HG03342 (cell line): Measurements from ENCODE around the gene CADPS2.
"Not testable (repeated sequence)": the region's sequence is repeated elsewhere in the genome, so short reads cannot be mapped to it uniquely, and the experiment has no call there.

Experiments
- ATAC-seq: cut with Tn5 transposase; IDR thresholded peaks from one replicate; pipeline ENCODE4 v1.9.1; 2021; ENCODE audit warnings: mild to moderate bottlenecking, moderate library complexity; ENCODE audit not compliant: unreplicated experiment

Gene CADPS2

DNA sequence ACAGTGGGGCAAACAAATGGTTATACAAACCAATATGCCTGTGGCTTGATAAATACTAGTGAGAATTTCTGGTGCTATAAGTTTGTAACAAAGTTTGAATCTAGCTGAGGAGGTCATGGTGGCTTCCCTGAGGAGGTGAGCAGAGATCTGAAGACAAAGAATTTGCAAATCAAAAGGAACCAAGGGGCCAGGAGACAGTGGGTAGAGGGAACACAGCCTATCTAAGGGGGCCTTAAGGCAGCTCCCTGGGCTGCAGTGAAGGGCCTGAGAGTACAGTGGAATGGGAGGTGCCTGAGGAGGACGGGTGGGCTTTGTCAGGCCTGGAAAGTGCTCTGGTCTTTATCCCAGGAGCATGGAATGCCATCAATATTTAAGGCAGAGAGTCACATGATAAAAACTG is 209.1 kb downstream of the CADPS2 start:
- ATAC-seq = no peak

DNA sequence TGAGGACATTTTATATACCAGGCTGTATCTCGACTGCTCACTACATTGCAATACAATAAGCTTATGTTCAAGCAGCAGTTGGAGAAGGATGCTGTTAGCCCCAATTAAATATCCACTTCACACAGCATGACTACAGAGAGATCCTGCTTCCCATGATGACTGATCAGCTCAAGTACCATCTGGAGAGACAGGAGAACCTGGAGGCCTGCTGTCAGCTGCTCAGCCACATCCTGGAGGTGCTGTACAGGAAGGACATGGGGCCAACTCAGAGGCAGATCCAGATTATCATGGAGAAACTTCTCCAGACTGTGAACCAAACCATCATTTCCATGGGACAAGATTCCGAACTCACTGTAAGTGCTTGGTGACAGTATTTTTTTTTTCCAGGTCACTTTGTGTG is 209.8 kb downstream of the CADPS2 start:
- no peak for ATAC-seq

DNA sequence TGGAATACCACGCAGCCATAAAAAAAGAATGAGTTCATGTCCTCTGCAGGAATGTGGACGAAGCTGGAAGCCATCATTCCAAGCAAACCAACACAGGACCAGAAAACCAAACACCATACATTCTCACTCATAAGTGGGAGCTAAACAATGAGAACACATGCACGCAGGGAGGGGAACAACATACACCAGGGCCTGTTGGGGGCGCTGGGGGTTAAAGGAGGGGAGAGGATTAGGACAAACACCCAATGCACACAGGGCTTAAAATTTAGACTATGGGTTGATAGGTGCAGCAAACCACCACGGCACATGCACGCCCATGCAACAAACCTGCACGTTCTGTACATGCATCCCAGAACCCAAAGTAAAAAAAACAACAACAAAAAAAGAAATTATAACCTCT is 210.6 kb downstream of the CADPS2 start:
- ATAC-seq = no peak

DNA sequence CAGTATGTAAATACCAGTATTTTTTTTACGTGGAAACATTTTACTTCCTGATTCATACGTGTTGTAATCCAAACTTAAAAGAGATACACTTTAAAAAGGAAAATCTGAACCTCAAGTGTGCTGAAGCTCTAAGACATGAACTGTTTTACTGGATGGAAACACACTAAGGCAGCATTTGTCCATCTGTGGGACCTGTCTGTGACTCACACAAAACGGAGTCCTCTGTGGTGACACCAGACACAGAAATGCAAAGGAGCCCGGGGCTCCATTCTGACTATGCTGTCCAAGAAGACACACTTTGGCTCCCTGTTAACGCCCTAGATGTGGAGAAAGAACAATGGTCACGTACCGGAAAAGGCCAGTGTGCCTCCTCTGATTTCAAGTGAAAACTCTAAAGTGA is 211.2 kb downstream of the CADPS2 start:
- no peak for ATAC-seq

DNA sequence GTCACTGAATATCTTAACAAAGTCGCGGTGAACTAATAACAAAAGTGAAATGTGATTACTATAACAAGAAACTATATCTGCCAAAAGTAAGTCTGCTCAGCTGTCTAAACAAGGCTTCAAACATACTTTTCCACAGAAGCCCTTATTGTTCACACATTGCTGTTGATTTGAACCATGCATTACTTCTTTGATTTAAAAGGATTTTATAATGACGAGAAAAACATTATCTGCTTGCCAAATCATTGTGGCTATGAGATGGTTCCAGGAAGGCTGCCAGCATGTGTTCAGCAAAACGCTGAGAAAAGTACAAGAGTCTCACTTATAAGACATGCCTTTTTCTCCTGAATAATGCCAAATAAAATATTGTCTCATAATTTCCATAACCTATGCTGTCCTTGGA is 211.8 kb downstream of the CADPS2 start:
- ATAC-seq = no peak

DNA sequence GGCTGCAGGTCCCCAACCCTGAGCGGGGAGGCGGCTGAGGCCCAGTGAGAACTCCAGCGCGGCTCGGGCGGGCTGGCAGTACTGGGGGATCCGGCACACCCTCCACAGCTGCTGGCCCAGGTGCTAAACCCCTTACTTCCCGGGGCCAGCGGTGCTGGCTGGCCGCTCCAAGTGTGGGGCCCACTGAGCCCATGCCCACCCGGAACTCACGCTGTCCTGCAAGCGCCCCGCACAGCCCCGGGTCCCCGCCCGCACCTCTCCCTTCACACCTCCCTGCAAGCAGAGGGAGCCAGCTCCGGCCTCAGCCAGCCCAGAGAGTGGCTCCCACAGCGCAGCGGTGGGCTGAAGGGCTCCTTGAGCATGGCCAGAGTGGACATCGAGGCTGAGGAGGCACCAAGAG is 212.3 kb downstream of the CADPS2 start:
- ATAC-seq = no peak

DNA sequence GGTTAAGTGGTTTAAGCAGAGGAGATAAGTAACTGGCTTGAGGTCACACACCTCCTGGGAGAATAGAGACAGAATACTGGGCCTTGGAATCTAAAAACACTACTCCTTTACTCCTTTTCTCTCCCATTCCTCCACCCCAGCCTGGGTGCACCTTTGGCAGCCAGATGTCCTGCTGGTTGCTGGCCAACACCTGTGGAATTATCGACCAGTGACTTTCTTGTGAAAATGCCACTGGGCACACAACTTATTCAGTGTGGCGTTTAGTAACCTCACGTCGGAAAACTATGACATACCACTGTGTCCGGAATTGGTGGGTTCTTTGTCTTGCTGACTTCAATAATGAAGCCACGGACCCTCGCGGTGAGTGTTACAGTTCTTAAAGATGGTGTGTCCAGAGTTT is 213.7 kb downstream of the CADPS2 start:
- no peak for ATAC-seq

DNA sequence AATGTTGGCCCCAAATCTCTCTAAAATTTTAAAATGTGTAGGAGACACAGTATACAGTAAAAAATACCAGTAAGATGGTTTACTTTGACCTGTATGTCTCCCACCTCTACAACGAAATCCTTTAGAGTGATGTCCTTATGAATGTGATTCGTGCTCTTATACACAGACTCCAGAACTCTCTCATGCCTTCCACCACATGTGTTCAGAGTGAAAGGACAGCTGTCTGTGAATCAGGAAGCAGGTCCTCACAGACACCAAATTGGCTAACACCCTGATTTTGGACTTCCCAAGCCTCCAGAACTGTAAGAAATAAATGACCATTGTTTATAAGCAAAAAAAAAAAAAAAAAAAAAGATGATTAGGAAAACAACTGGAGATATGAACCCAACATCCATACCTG is 222.5 kb downstream of the CADPS2 start:
- ATAC-seq = no peak

DNA sequence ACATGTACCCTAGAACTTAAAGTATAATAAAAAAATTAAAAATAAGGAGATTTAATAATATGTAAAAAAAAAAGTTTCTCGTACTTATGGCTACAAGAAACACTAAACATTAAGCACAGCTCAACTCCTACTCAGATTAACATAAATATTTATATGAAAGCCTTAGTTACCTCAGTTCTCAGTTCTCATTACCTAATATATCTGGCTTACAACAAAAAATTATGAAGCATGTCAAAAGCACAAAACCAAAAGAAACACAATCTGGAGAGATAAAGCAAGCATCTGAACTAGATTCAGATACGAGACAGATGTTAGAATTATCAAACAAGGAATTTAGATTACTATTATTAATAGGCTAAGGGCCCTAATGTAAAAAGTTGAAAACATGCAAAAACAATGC is 227.4 kb downstream of the CADPS2 start:
- ATAC-seq = no peak

DNA sequence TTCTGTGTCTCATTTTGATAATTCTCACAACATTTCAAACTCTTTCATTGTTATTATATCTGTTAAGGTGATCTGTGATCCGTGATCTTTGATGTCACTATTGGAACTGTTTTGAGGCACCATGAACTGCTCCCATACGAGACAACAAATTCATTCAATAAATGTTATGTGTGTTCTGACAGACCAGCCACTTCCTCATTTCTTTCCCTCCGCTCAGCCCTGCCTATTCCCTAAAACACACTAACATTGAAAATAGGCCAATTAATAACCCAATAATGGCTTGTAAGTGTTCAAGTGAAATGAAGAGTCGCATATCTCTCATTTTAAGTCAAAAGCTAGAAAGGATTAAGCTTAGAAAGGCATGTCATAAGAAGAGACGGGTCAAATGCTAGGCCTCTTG is 232.6 kb downstream of the CADPS2 start:
- no peak for ATAC-seq

DNA sequence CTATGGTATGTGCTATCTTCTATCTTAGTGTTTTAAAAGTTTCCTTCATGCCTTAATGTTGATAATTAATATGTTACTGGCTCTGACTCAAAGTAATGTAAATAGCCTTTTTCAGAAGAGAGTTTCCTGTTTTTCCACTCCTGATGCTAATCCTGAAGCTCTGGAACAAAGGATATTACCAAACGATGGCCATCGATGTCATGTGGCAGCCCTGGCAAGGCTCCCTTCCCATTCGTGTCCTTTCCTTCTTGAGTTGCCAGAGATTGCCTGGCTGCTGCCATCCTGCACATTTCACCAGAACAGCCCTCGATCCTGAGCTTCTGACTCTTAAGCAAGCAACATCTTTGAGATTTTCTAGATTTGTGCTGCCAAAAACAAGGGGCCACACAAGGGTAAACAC is 233.4 kb downstream of the CADPS2 start:
- no peak for ATAC-seq

DNA sequence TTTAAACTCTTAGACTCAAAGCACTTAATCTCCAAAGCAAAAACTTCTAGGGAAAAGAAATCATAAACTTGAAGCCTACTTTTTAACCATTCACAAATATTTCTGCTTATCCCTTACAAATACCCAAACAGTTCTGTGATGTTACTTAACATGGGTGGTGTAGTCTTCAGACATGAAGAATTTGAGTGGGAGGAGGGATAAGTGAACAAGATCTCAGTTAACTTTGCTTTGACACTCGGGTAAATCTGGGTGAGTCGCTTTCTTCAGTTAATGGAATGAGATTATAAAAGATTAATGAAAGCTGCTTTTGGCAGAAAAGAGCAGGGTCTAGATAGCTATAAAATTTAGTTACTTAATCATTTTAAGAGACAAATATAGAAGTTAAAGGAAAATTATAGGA is 234.8 kb downstream of the CADPS2 start:
- no peak for ATAC-seq

DNA sequence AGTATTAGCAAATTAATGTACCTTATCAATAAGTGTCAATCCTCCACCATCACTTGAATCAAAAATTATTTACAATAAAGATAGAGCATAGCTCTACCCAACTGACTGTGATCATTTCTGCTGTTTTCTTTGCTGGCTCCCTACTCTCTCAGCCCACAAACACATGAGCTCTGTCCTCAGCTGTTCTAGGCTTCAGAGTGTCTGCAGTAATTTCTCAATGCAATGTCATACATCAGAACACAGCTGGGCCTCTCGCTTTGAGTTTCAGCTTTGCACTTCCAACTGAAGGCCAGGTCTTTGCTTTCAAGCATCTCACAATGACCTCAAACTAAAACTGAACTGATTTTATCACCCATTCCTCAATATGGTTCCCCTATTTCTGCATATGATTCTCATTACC is 243.0 kb downstream of the CADPS2 start:
- no peak for ATAC-seq

DNA sequence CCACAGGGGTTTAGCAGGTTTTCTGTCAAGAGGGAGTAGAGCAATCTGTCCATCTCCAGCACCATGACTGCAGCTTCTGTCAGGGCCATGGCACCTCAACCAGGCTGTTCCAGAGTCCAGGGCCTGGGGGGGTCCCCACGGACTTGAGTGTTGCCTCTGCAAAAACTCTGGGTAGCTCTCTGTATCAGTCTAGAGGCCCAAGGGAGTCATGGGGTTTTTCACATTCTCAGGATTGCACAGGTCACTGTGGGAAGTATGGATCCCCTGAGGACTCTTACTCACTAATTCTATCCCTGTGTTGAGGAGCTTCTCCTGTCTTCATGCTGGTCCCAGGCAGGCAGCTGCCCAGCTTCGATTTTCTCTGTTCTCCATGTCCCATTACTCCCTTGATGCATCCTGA is 247.8 kb downstream of the CADPS2 start:
- no peak for ATAC-seq

DNA sequence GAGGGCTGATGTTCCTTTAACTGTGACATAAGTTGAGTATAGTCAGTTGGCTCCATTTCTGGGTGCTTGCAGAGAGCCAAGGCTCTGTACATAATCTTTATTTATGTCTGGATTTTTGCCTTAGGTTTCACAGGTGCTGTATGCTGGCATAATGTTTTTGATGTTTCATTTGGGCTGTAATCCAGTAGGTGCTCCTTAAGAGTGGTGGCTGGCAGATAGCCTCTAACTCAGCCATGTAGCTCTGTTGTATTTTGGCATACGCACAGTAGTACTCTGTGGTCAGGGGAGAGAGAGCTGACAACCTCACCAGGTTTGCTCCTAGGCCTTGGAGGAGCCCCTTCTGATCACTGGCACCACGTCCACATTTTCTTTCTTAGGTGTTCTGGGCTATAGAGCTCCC is 248.5 kb downstream of the CADPS2 start:
- ATAC-seq = no peak

DNA sequence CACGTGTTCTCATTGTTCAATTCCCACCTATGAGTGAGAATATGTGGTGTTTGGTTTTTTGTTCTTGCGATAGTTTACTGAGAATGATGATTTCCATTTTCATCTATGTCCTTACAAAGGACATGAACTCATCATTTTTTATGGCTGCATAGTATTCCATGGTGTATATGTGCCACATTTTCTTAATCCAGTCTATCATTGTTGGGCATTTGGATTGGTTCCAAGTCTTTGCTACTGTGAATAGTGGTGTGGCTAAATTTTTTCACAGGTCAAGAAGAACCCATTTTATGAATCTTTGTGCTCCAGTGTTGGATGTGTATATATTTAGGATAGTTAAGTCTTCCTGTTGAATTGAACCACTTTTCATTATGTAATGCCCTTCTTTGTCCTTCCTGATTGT is 250.8 kb downstream of the CADPS2 start:
- ATAC-seq = not testable (repeated sequence)

DNA sequence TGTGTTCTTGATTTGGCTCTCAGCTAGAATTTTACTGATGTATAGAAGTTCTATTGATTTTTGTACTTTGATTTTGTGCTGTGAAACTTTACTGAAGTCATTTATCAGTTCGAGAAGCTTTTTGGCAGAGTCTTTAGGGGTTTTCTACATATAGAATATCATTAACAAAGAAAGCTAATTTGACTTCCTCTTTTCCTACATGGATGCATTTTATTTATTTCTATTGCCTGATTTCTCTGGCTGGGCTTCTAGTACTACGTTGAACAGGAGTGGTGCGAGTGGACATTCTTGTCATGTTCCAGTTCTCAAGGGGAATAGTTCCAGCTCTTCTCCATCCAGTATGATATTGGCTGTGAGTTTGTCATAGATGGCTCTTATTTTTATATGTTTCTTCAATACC is 252.8 kb downstream of the CADPS2 start:
- ATAC-seq = no peak

DNA sequence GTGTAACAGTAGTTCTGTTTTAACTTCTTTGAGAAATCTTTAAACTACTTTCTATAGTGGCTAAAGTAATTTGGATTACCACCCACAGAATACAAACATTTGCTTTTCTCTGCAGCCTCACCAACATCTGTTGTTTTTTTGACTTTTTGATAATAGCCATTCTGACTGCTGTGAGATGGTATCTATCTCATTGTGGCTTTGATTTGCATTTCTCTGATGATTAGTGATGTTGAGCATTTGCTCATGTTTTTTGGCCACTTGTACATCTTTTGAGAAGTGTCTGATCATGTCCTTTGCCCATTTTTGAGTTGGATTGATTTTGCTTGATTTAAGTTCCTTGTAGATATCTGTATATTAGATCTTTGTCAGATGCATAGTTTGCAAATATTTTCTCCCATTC is 254.0 kb downstream of the CADPS2 start:
- ATAC-seq = no peak

DNA sequence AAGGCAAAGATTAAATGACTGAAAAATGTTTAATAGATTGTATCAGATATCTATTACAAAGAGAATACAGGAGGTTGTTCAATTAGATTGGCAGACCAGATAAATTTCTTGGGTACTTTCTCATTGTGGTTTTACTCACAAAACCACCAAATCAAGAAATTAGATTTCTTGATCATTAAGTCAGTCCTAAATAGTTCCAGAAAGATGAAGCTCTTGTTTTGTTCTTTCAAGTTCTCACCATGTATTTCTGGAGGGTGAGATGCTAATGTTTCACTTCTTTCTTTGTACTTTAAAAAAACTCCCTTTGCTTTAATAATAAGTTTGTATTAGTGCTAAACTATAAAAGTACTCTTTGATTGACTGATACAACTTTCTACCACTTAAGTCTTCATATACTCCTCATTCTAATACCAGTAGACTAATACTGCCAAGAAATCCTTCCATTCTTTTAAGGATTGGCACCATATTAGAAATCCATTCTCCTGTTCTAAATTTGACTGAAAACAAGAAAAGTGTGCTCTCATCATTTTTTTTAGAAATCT is 256.8 kb downstream of the CADPS2 start:
- ATAC-seq = no peak

DNA sequence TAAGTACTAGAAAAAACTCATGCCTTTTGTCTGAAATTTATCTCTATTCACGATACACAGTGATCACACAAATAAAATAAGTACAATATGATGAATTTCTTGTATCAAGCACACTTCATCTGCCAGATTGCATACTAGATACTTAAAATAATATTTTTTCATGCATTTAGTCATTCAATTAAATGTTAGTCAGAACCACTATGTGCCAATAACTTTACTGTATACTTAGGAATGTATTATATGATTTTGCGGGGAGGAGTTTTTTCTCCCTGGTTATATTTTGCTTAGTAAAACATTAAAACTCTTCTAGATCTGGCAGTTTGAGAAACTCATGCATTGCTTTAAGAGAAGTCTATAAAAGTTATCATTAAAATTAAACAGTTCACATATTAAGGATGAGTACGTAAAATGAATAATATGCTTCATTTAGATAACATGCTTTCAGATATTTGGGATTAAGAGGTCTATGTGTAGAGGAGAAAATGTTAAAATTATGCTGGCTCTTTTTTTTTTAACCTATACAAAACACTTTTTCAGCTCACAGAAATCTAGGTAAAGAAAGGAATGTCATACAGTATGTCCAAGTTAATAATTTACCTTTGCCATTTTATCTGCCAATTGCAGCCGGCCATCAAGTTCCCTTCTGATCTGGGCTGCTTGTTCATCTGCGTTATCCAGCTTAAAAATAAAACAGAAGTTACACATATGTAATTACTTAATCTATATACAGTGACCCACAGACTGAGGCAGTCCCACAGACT is 257.4 kb downstream of the CADPS2 start:
- ATAC-seq = no peak

DNA sequence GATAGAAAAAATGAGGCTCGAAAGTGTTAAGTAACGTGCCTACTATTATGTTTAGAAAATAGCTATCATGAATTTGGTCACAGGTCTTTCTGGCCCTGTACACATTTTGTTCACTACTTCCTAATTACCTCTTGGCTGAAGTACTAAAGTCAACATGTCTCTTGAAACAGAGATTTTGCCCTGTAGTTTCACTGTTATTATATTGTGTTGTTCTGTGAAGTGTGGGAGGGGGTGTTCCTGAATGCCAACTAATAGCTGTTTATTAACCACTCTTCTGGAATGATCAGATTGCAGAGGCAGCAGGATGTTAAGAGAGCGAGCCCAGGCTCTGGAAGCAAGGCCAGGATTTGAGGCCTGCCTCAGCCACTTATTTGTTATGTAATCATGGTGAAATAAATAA is 259.5 kb downstream of the CADPS2 start:
- no peak for ATAC-seq

DNA sequence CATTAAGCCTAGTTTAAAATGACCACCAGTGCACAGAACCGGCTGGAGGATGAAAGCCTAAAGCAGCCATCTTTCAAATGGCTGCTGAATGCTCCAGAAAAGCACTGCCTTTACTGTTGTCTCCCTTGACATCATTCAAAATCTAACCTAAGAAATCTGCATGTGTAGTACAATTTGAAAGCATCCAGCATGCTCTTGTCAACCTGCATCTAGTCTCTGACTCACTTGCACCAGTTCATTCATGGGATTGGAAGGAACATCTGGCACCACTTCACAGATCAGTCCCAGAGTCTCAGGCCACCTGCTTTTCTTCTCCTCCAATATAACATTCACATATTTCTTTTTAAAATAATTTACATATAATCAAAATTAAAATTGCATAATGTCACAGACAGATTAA is 263.6 kb downstream of the CADPS2 start:
- no peak for ATAC-seq

DNA sequence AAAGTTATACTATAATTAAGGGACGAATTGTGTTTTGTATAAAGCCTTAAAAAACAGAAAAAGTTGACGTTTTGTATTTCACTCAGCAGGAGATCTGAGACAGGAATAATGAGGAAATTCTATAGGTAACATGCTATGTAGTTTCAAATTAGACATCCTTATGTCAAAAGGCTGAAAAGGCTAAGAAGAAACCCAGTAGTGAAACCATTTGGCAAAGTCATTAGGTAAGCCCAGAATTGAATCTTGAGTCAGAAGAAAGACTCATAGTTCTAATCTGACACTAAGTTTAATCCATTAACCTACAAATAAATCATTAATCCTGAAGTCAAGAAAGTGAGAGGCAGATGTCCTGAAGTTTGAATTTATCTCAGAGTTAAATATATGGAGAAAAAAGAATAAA is 266.6 kb downstream of the CADPS2 start:
- ATAC-seq = no peak
